ENCODE results near the gene ACOT6.

GRCh38 chr14:73637830-73638229 lies 25.5 kb downstream of the ACOT6 start:
- TF ChIP-seq CTCF (conservative IDR thresholded peaks at IDR 0.05; ENCODE audit: low read depth, low read length) = no peak
- TF ChIP-seq USF2 (IDR thresholded peaks at IDR 0.05; ENCODE audit: low read depth, low read length) = no peak
- no peak for TF ChIP-seq MXI1 (IDR thresholded peaks at IDR 0.05; ENCODE audit: borderline replicate concordance, low read depth, low read length)
- no peak for TF ChIP-seq POLR2A (IDR thresholded peaks at IDR 0.05; ENCODE audit: low read depth, low read length)
- no peak for TF ChIP-seq RAD21 (IDR thresholded peaks at IDR 0.05; ENCODE audit: low read length)
- no peak for TF ChIP-seq SMC3 (IDR thresholded peaks at IDR 0.05; ENCODE audit: low read depth, low read length)
- TF ChIP-seq MAZ (IDR thresholded peaks at IDR 0.05; ENCODE audit: borderline replicate concordance, low read depth, low read length) = no peak
- TF ChIP-seq BHLHE40 (IDR thresholded peaks at IDR 0.05; ENCODE audit: low read depth, low read length) = no peak
- TF ChIP-seq CEBPB (IDR thresholded peaks at IDR 0.05; ENCODE audit: low read depth, low read length) = no peak

All from IMR-90 (cell line).